H9 (cell line): ENCODE results near the gene GP1BA. TPM values are rescaled to one million over a fixed set of nuclear protein-coding genes. Genes with fewer than 3 reads are reported as not detected.
A peak's percentile ranks its signal among the peaks of the same experiment; 100 is the strongest.

Experiments
- DNase-seq: peaks from one replicate; pipeline ENCODE4 v3.0.0-alpha.2; 2017
- H2AFZ ChIP-seq: one replicate; pipeline ENCODE4 v1.6.1; 2013; ENCODE audit warnings: mild to moderate bottlenecking, low read length, control low read depth, moderate library complexity
- H2AK5ac ChIP-seq: 2 replicates; pipeline ENCODE4 v1.6.1; 2013; ENCODE audit warnings: low read length, control low read depth, mixed read lengths; ENCODE audit not compliant: insufficient read length
- H2BK120ac ChIP-seq: one replicate; pipeline ENCODE4 v1.6.1; 2013; ENCODE audit warnings: low read depth, mild to moderate bottlenecking, low read length, control low read depth, inconsistent platforms; ENCODE audit not compliant: poor library complexity, severe bottlenecking
- H2BK12ac ChIP-seq: 2 replicates; pipeline ENCODE4 v1.6.1; 2013; ENCODE audit warnings: low read length, control low read depth, mixed read lengths, low read depth; ENCODE audit not compliant: insufficient read length
- H2BK15ac ChIP-seq: 2 replicates; pipeline ENCODE4 v1.6.1; 2013; ENCODE audit warnings: low read depth, low read length, control low read depth
- H2BK20ac ChIP-seq: one replicate; pipeline ENCODE4 v1.6.1; 2013; ENCODE audit warnings: low read depth, mild to moderate bottlenecking, low read length, control low read depth, inconsistent platforms; ENCODE audit not compliant: poor library complexity, severe bottlenecking
- H2BK5ac ChIP-seq: 2 replicates; pipeline ENCODE4 v1.6.1; 2013; ENCODE audit warnings: low read length, control low read depth, mixed read lengths; ENCODE audit not compliant: insufficient read length
- H3K14ac ChIP-seq: 2 replicates; pipeline ENCODE4 v1.6.1; 2013; ENCODE audit warnings: low read length, control low read depth; ENCODE audit not compliant: insufficient read depth
- H3K18ac ChIP-seq: 2 replicates; pipeline ENCODE4 v1.6.1; 2013; ENCODE audit warnings: low read depth, mild to moderate bottlenecking, mixed read lengths, low read length, control low read depth; ENCODE audit not compliant: insufficient read length
- H3K23ac ChIP-seq: 2 replicates; pipeline ENCODE4 v1.6.1; 2013; ENCODE audit warnings: low read length, control low read depth, mixed read lengths, low read depth; ENCODE audit not compliant: insufficient read length
- H3K23me2 ChIP-seq: 2 replicates; pipeline ENCODE4 v1.6.1; 2013; ENCODE audit warnings: low read depth, mild to moderate bottlenecking, mixed read lengths, low read length, control low read depth; ENCODE audit not compliant: insufficient read length, poor library complexity, severe bottlenecking
- H3K27ac ChIP-seq: 2 replicates; pipeline ENCODE4 v1.5.1; 2013; ENCODE audit warnings: low read length, control low read depth, mixed read lengths, low read depth; ENCODE audit not compliant: insufficient read length
- H3K27me3 ChIP-seq: 2 replicates; pipeline ENCODE4 v1.6.1; 2013; ENCODE audit warnings: low read length, control low read depth, inconsistent platforms; ENCODE audit not compliant: insufficient read depth
- H3K4ac ChIP-seq: 2 replicates; pipeline ENCODE4 v1.6.1; 2013; ENCODE audit warnings: low read depth, mild to moderate bottlenecking, control low read depth, inconsistent platforms, low read length, moderate library complexity
- H3K4me1 ChIP-seq: 2 replicates; pipeline ENCODE4 v1.6.1; 2013; ENCODE audit warnings: low read length, control low read depth, inconsistent platforms; ENCODE audit not compliant: insufficient read depth
- H3K4me2 ChIP-seq: 2 replicates; pipeline ENCODE4 v1.6.1; 2013; ENCODE audit warnings: low read length, control low read depth, mixed read lengths; ENCODE audit not compliant: insufficient read length, insufficient read depth
- H3K56ac ChIP-seq: 2 replicates; pipeline ENCODE4 v1.6.1; 2013; ENCODE audit warnings: low read depth, mild to moderate bottlenecking, mixed read lengths, low read length, control low read depth; ENCODE audit not compliant: insufficient read length
- H3K79me1 ChIP-seq: 2 replicates; pipeline ENCODE4 v1.6.1; 2013; ENCODE audit warnings: low read depth, mild to moderate bottlenecking, moderate library complexity, low read length, control low read depth, inconsistent platforms; ENCODE audit not compliant: insufficient read depth, poor library complexity, severe bottlenecking
- H3K79me2 ChIP-seq: 2 replicates; pipeline ENCODE4 v1.6.1; 2013; ENCODE audit warnings: low read length, control low read depth, inconsistent platforms; ENCODE audit not compliant: insufficient read depth
- H3K9ac ChIP-seq: 2 replicates; pipeline ENCODE4 v1.6.1; 2013; ENCODE audit warnings: low read length, control low read depth, mixed read lengths; ENCODE audit not compliant: insufficient read length; ENCODE audit errors: extremely low read depth
- H3K9me3 ChIP-seq: one replicate; pipeline ENCODE4 v1.6.1; 2013; ENCODE audit warnings: low read depth, low read length, inconsistent platforms; ENCODE audit not compliant: control insufficient read depth
- H3T11ph ChIP-seq: one replicate; pipeline ENCODE4 v1.6.1; 2013; ENCODE audit warnings: mild to moderate bottlenecking, low read length, control low read depth, inconsistent platforms
- H4K20me1 ChIP-seq: one replicate; pipeline ENCODE4 v1.6.1; 2013; ENCODE audit not compliant: control insufficient read depth, insufficient read length, insufficient read depth
- H4K5ac ChIP-seq: 2 replicates; pipeline ENCODE4 v1.6.1; 2013; ENCODE audit warnings: low read depth, mild to moderate bottlenecking, mixed read lengths, low read length, control low read depth; ENCODE audit not compliant: insufficient read length
- H4K8ac ChIP-seq: replicated peaks from 2 replicates; pipeline ENCODE4 v1.6.1; 2013; ENCODE audit warnings: low read length, control low read depth, mixed read lengths, low read depth; ENCODE audit not compliant: insufficient read length
- H4K91ac ChIP-seq: 2 replicates; pipeline ENCODE4 v1.6.1; 2013; ENCODE audit warnings: low read depth, mild to moderate bottlenecking, moderate library complexity, mixed read lengths, low read length, control low read depth; ENCODE audit not compliant: insufficient read length
- H3K27ac Mint-ChIP-seq, 3 experiments: 2 replicates in 2 of 3; 3 replicates in 1 of 3; pipeline ENCODE4 v1.8.0; 2020 to 2021; ENCODE audit warnings: mixed read lengths in 3 of 3, mild to moderate bottlenecking in 1 of 3, moderate library complexity in 1 of 3
- H3K27me3 Mint-ChIP-seq: 2 replicates; pipeline ENCODE4 v1.8.0; 2021; ENCODE audit warnings: low read depth, mild to moderate bottlenecking, moderate library complexity, mixed read lengths
- H3K36me3 Mint-ChIP-seq, 3 experiments: 2 replicates in 2 of 3; 3 replicates in 1 of 3; pipeline ENCODE4 v1.8.0; 2020 to 2021; ENCODE audit warnings: low read depth in 3 of 3, mixed read lengths in 3 of 3; ENCODE audit not compliant: insufficient read depth in 1 of 3
- H3K4me1 Mint-ChIP-seq, 2 experiments: 2 replicates each; pipeline ENCODE4 v1.8.0; 2020; ENCODE audit warnings: mixed read lengths in 2 of 2
- H3K4me3 Mint-ChIP-seq, 2 experiments: 2 replicates in 1 of 2; 3 replicates in 1 of 2; pipeline ENCODE4 v1.8.0; 2020 to 2021; ENCODE audit warnings: mild to moderate bottlenecking in 2 of 2, mixed read lengths in 2 of 2, moderate library complexity in 1 of 2
- H3K9me3 Mint-ChIP-seq, 2 experiments: 2 replicates in 1 of 2; 3 replicates in 1 of 2; pipeline ENCODE4 v1.8.0; 2020; ENCODE audit warnings: mild to moderate bottlenecking in 2 of 2, mixed read lengths in 2 of 2, moderate library complexity in 1 of 2
- CTCF ChIP-seq: fragments of 200-600 bp; sonication (generic); conservative IDR thresholded peaks from 3 replicates; pipeline ENCODE4 v1.8.0; 2021; ENCODE audit warnings: antibody characterized with exemption, mild to moderate bottlenecking
- WGBS: extraction: QIAGEN DNeasy Blood & Tissue Kit; methylation state at CpG from one replicate; pipeline ENCODE4 v1.1.7; 2013; ENCODE audit warnings: missing lambda C conversion rate, low lambda C conversion rate, mixed read lengths; ENCODE audit not compliant: insufficient read length; ENCODE audit errors: extremely low coverage; 5-methylcytosine and 5-hydroxymethylcytosine counted together
- total RNA-seq: library from RNA; stranded (reverse); gene quantifications from 2 replicates; pipeline ENCODE4 v1.2.1, GENCODE V29; 2021

GP1BA gene
- total RNA-seq, 1 experiment from 2014 or later: not detected

- no peak overlapping the region for H2BK12ac ChIP-seq
- TF ChIP-seq CTCF: no peak
- H3K27ac ChIP-seq: no peak overlapping the region
- H2BK20ac ChIP-seq: no peak overlapping the region
- H2BK120ac ChIP-seq: no peak overlapping the region
- no peak for DNase-seq
- H2BK15ac ChIP-seq: no peak overlapping the region
- H3K9me3 ChIP-seq: no peaks in the 10 kb centered on the region
- peaks cover 37 to 46% of the 10 kb centered on the region in 2 experiments for H3K4me1 Mint-ChIP-seq
- no peaks in the 10 kb centered on the region for H3K27me3 ChIP-seq
- WGBS: no CpG with 5 or more reads among the region's 13 CpGs
- H3T11ph ChIP-seq: no peak overlapping the region
- H3K56ac ChIP-seq: no peak overlapping the region
- no peak overlapping the region for H3K9ac ChIP-seq
- H2AFZ ChIP-seq: no peak overlapping the region
- no peaks in the 10 kb centered on the region for H3K4me1 ChIP-seq
- peak overlapping the region; percentile 95 to 98; a peak in 3 of 5 replicates for H3K4me3 Mint-ChIP-seq
- peak overlapping the region in 2 of 3 experiments; percentile 33 to 51; a peak in 3 of 7 replicates for H3K27ac Mint-ChIP-seq
- H3K36me3 Mint-ChIP-seq: peaks cover 39 to 80% (median 62%) of the 10 kb centered on the region in 3 experiments
- no peak overlapping the region for H3K14ac ChIP-seq
- no peak overlapping the region for H4K91ac ChIP-seq
- H3K23me2 ChIP-seq: peaks cover 20% of the 10 kb centered on the region
- no peak overlapping the region for H3K23ac ChIP-seq
- no peak overlapping the region for H3K18ac ChIP-seq
- H4K8ac ChIP-seq: no peak overlapping the region
- H4K20me1 ChIP-seq: peaks cover 4% of the 10 kb centered on the region
- H3K79me2 ChIP-seq: peaks cover 16% of the 10 kb centered on the region; the same call in 1 of the 2 replicates
- no peaks in the 10 kb centered on the region; a peak in 2 of 5 replicates for H3K9me3 Mint-ChIP-seq
- no peak overlapping the region for H4K5ac ChIP-seq
- H3K4ac ChIP-seq: no peak overlapping the region
- no peak overlapping the region for H2BK5ac ChIP-seq
- H3K4me2 ChIP-seq: no peak overlapping the region
- H3K79me1 ChIP-seq: peaks cover 8% of the 10 kb centered on the region
- no peak overlapping the region for H2AK5ac ChIP-seq
- H3K27me3 Mint-ChIP-seq: peaks cover 6% of the 10 kb centered on the region
Measured at GRCh38 chr17:4942760-4943508, 10.9 kb downstream of the GP1BA start.
